HT1080 (cell line): Measurements from ENCODE around the gene CCDC150. TPM values are rescaled to one million over a fixed set of nuclear protein-coding genes. Genes with fewer than 3 reads are reported as not detected.

Source experiments
- DNase-seq: peaks from one replicate; pipeline ENCODE4 v3.0.0-alpha.2; 2015; ENCODE audit warnings: low read depth
- small RNA-seq: library from RNA; depleted of rRNA; stranded (forward); fragments of <200 nt; gene quantifications from one replicate; pipeline ENCODE3, GENCODE V24; 2014
- total RNA-seq: library from RNA; depleted of rRNA; stranded (reverse); fragments of >200 nt; shearing (Covaris generic); gene quantifications from 2 replicates; pipeline ENCODE4 v1.2.3, GENCODE V29; 2014; rRNA removed

The CCDC150 gene
- total RNA-seq, 1 experiment from 2014 or later: 8.4 TPM

- DNase-seq: no peak
These were observed 127.6 kb downstream of the CCDC150 start for GRCh38 chr2:196767101-196767500.

Small RNA genes lying within 50 kb of the gene (small RNA-seq; reads per million reads assigned to genes)
- not detected for gene RF00424

Other genes with a start within 250 kb of the CCDC150 start
- 11.3 and 13.3 TPM in 2 replicates for gene HECW2, start 46.2 kb upstream of the CCDC150 start, total RNA-seq
- 28.5 and 30.7 TPM in 2 replicates for gene GTF3C3, start 160.0 kb downstream of the CCDC150 start, total RNA-seq
- not detected in 2 replicates for gene C2orf66, start 169.6 kb downstream of the CCDC150 start, total RNA-seq